Heart left ventricle (tissue), 16 donors: ENCODE results near the gene CDH18. TPM values are rescaled to one million over a fixed set of nuclear protein-coding genes. Genes with fewer than 3 reads are reported as not detected.

Experiments used
- ATAC-seq, 4 donors: fragments of 200-7000 bp; cut with Tn5 transposase; one replicate each; pipeline ENCODE4 v1.9.1; 2020 to 2022; ENCODE audit warnings: moderate library complexity in 4 of 4, mild to moderate bottlenecking in 3 of 4, moderate number of reproducible peaks in 1 of 4
- DNase-seq, 5 donors: peaks; one replicate each; pipeline ENCODE4 v3.0.0-alpha.2; 2020
- H3K27ac ChIP-seq, 12 donors: fragments of 200-600 bp; sonication (generic) in 4 of 12; one replicate each; pipeline versions ENCODE4 v1.5.0 to v1.8.0; 2016 to 2022; ENCODE audit warnings: mild to moderate bottlenecking in 2 of 12
- H3K27me3 ChIP-seq, 9 donors: fragments of 200-600 bp; sonication (generic) in 2 of 9; one replicate each; pipeline versions ENCODE4 v1.5.1 to v1.8.0; 2016 to 2022; ENCODE audit warnings: mild to moderate bottlenecking in 3 of 9
- H3K36me3 ChIP-seq, 9 donors: fragments of 200-600 bp; sonication (generic) in 2 of 9; one replicate each; pipeline versions ENCODE4 v1.5.0 to v1.8.0; 2018 to 2022; ENCODE audit warnings: mild to moderate bottlenecking in 2 of 9
- H3K4me1 ChIP-seq, 12 donors: fragments of 200-600 bp; sonication (generic) in 4 of 12; one replicate each; pipeline versions ENCODE4 v1.5.0 to v1.8.0; 2016 to 2022; ENCODE audit warnings: mild to moderate bottlenecking in 3 of 12
- H3K4me3 ChIP-seq, 12 donors: fragments of 200-600 bp; sonication (generic) in 4 of 12; one replicate each; pipeline versions ENCODE4 v1.5.0 to v1.8.0; 2017 to 2022; ENCODE audit warnings: mild to moderate bottlenecking in 9 of 12, moderate library complexity in 4 of 12
- H3K9me3 ChIP-seq, 12 donors: fragments of 200-600 bp; sonication (generic) in 4 of 12; one replicate each; pipeline versions ENCODE4 v1.5.0 to v1.8.0; 2016 to 2022; ENCODE audit warnings: mild to moderate bottlenecking in 1 of 12
- POLR2A ChIP-seq, 2 donors: fragments of 450-650 bp; IDR thresholded peaks; one replicate each; pipeline ENCODE4 v1.6.1; 2017; ENCODE audit warnings: antibody characterized with exemption in 2 of 2, mild to moderate bottlenecking in 2 of 2, moderate library complexity in 2 of 2
- WGBS, 4 donors: extraction: QIAGEN DNeasy Blood & Tissue Kit in 2 of 4; methylation state at CpG; one replicate each; pipeline versions ENCODE4 v1.1.5 to v1.1.7; 2013 to 2018; 5-methylcytosine and 5-hydroxymethylcytosine counted together
- intact Hi-C, 10 donors: fragments of 100-400 bp; cut with DNase I; formaldehyde crosslinking; loops; one replicate each; pipeline versions ENCODE4 v1.11.1 to v1.14.2; 2022
- polyA plus RNA-seq, 2 donors: library from polyadenylated mRNA; stranded (reverse); fragments of 200-250 nt; gene quantifications; one replicate each; pipeline ENCODE4 v1.2.3, GENCODE V29; 2013
- total RNA-seq, 9 donors: library from RNA; depleted of rRNA in 2 of 9; stranded (reverse); fragments of >200 nt in 2 of 9; fragmentation: NEBNext Ultra II Directional in 3 of 9; extraction: Animal tissue kit (Norgen Biotek cat#: 25700) in 3 of 9; gene quantifications; one replicate each; pipeline versions ENCODE4 v1.1.0 to v1.2.4, GENCODE V29; 2016 to 2023
- TF ChIP-seq, protein P1 (sequence below), 12 donors: fragments of 200-600 bp; sonication (generic) in 4 of 12; IDR thresholded peaks; one replicate each; pipeline versions ENCODE4 v1.5.0 to v1.8.0; 2018 to 2022; ENCODE audit warnings: antibody characterized with exemption in 12 of 12, mild to moderate bottlenecking in 5 of 12
- donor health status: ischemic (EF 13 %, LVEDD 7.1; RV severe dilation, severe dysfunction).
- donor health status: healthy with polysubstance abuse.
- donor health status: DM: no; HTN: yes; CAD: no.
- donor health status: DM: no; HTN: no; CAD: no.
- donor health status: ischemic (EF 25% LVEDD 6.9; RV normal size, moderate dysfunction).
- donor health status: ischemic (EF 25% LVEDD 5.7; RV mildly dilated, moderate dysfunction).
- donor health status: healthy.
- donor health status: DM: yes; HTN: yes; CAD: no.
- donor health status: ischemic (EF 35%, LVEDD 5.7; RV mildly dilated, moderate dysfunction).
- donor health status: nonischemic (EF 11% LVEDD 7.7; RV severe dilation, severe dysfunction).
- donor health status: DM: yes; HTN: yes; CAD: no.
- donor health status: PGD.
- donor health status: ischemic (EF 29% LVEDD 5.4; RV normal size, mild dysfunction).
- donor health status: nonischemic (EF 23%, LVEDD 6.1; RV moderate dilation, normal function).

The CDH18 gene
- total and polyA plus RNA-seq, 11 donors = 0.75 TPM; not detected in 10

GRCh38 chr5:19655627-19656026 lies 332.4 kb downstream of the CDH18 start:
- H3K27ac ChIP-seq = no peak overlapping the region
- H3K36me3 ChIP-seq = no peaks in the 10 kb centered on the region
- H3K4me1 ChIP-seq = no peaks in the 10 kb centered on the region
- H3K9me3 ChIP-seq = peaks cover 0 to 11% (median 0%) of the 10 kb centered on the region in 12 donors
- intact Hi-C loops = no loop called here
- no peaks in the 10 kb centered on the region for H3K27me3 ChIP-seq
- TF ChIP-seq, protein P1, sequence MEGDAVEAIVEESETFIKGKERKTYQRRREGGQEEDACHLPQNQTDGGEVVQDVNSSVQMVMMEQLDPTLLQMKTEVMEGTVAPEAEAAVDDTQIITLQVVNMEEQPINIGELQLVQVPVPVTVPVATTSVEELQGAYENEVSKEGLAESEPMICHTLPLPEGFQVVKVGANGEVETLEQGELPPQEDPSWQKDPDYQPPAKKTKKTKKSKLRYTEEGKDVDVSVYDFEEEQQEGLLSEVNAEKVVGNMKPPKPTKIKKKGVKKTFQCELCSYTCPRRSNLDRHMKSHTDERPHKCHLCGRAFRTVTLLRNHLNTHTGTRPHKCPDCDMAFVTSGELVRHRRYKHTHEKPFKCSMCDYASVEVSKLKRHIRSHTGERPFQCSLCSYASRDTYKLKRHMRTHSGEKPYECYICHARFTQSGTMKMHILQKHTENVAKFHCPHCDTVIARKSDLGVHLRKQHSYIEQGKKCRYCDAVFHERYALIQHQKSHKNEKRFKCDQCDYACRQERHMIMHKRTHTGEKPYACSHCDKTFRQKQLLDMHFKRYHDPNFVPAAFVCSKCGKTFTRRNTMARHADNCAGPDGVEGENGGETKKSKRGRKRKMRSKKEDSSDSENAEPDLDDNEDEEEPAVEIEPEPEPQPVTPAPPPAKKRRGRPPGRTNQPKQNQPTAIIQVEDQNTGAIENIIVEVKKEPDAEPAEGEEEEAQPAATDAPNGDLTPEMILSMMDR (IDR thresholded peaks at IDR 0.05) = no peak
- no peak for TF ChIP-seq POLR2A (IDR thresholded peaks at IDR 0.05)
- no peak overlapping the region for H3K4me3 ChIP-seq
- no peak for ATAC-seq
- DNase-seq = no peak
- 44 to 57% (median 50%) methylated on average over 2 of the region's 2 CpGs for WGBS, 4 donors

DNA sequence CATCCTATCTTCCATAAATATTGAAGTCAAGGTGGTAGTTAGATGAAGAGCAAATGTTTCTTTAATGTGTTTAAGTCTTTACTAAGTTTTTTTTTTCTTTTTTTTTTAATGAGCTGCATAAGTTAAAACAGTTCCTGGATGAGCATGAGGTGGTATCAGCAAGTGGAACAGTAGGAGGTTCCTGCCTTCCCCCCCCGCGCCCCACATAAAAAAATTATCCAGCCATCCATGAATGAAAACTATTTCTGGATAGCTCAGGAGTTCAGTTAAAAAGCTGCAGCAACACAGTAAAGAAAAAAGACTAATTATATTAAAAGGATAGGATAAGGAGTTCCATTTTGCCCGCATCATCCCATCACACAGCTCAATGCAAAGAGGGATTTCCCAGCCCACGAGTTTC lies 349.5 kb downstream of the CDH18 start:
- TF ChIP-seq POLR2A (IDR thresholded peaks at IDR 0.05) = no peak
- TF ChIP-seq, protein P1 (IDR thresholded peaks at IDR 0.05) = no peak
- no peak for DNase-seq
- Histone ChIP-seq H3K27me3 (no peaks in the 10 kb centered on the region), H3K9me3 (no peaks in the 10 kb centered on the region), H3K36me3 (no peaks in the 10 kb centered on the region), H3K4me3 (no peak overlapping the region), H3K4me1 (no peaks in the 10 kb centered on the region), H3K27ac (no peak overlapping the region)
- no peak for ATAC-seq
- whole genome bisulfite sequencing, 4 donors = 85 to 89% (median 85%) methylated on average over 4 of the region's 4 CpGs
- intact Hi-C loops = no loop called here

GRCh38 chr5:19630876-19631275 lies 357.1 kb downstream of the CDH18 start:
- H3K27me3 ChIP-seq = no peaks in the 10 kb centered on the region
- no peak overlapping the region for H3K27ac ChIP-seq
- H3K4me1 ChIP-seq = no peaks in the 10 kb centered on the region
- H3K36me3 ChIP-seq = no peaks in the 10 kb centered on the region
- intact Hi-C loops = no loop called here
- no peak for DNase-seq
- H3K4me3 ChIP-seq = no peak overlapping the region
- 62 to 77% (median 70%) methylated on average over 2 of the region's 2 CpGs for WGBS, 4 donors
- TF ChIP-seq, protein P1 (IDR thresholded peaks at IDR 0.05) = no peak
- no peak for TF ChIP-seq POLR2A (IDR thresholded peaks at IDR 0.05)
- ATAC-seq = no peak
- no peaks in the 10 kb centered on the region for H3K9me3 ChIP-seq

DNA sequence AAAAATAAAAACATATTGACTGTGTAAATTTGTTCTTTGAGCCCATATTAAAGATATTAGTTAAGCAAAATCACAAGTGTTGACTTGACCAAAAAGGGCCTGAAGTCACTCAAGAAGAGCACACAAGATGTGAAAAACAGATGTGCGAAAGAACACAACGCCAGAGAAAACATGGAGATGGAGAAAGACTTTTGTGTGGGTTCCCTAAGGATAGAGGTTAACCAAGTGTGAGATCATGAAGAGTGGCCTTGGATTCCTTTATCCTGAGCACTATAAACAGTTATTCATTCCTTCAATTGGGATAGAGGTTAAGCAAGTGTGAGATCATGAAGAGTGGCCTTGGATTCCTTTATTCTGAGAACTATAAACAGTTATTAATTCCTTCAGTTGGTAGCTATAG lies 361.8 kb downstream of the CDH18 start:
- peak in 1 of 4 donors; percentile 54 for ATAC-seq
- intact Hi-C loops = no loop called here
- H3K27me3 ChIP-seq = no peaks in the 10 kb centered on the region
- H3K4me3 ChIP-seq = no peak overlapping the region
- peaks cover 0 to 6% (median 0%) of the 10 kb centered on the region in 12 donors for H3K9me3 ChIP-seq
- no peak for TF ChIP-seq POLR2A (IDR thresholded peaks at IDR 0.05)
- TF ChIP-seq, protein P1 (IDR thresholded peaks at IDR 0.05) = no peak
- no peak for DNase-seq
- no peaks in the 10 kb centered on the region for H3K36me3 ChIP-seq
- 57 to 83% (median 74%) methylated on average over 2 of the region's 2 CpGs for WGBS, 4 donors
- no peak overlapping the region for H3K27ac ChIP-seq
- H3K4me1 ChIP-seq = no peaks in the 10 kb centered on the region
